ENCODE results near the gene IP6K3.
A peak's percentile ranks its signal among the peaks of the same experiment; 100 is the strongest.

The IP6K3 gene

DNA sequence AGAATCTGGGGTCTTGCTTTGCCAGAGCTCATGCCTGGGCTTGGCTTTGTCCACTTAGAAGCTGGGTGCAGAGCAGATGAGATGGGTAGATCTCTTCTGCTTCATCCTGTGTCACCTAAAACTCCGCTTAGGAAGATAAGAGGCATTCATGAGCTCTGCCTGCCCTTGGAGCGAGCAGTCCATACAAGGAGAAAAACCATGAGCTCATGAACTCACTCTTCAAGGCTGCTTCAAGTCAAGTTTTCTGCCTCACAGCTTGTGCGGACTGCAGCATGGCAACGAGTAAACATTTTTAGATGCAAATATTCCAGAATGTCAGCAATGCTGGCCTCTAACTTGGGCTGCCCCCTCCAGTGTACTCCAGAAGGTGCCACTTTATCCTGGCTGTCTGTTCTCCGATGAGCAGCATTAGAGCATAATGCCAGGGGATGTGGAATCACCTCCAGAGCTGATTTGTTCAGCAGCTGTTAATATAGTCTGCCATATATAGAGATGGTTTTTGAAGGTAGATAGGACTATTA is 24.5 kb downstream of the IP6K3 start:
- DNase-seq (ENCODE audit: low spot score), result no peak

DNA sequence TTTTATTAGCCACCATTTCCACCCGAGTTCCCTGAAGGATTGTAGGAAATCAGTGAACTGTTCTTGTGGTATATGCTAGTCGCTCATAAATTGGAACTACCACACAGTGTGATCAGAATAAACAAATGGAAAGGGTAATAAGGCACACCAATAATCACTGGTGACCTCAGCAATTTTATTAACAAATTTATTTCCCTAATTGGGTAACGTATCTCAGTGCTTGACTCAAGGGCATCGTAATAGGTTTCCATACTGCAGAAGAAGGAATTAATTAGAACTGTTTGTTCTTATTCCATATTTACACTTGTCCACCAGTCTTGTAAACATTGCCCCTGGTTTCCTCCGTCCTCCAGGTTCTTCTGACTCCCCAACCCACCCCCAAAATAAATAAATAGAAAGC is 25.2 kb downstream of the IP6K3 start:
- no peak for DNase-seq (ENCODE audit: low spot score)

DNA sequence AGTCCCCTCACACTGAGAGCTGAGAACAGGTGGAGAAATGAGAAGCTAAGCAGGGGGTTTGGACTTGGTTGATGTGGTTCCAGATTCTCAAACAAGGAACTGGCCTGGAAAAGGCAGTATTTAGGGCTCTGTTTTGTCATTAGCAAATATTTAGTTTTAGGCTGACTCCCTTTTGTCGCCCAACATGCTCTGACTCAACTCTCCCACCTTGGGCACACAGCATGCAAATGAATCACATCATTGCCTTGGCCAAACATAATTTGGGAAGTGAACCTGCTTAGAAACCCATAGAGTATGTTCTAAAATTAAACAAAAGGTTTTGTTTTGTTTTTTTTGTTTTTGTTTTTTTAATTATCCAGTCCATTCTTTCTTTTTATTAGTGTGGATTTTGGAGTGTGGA is 25.7 kb downstream of the IP6K3 start:
- no peak for DNase-seq (ENCODE audit: low spot score)

DNA sequence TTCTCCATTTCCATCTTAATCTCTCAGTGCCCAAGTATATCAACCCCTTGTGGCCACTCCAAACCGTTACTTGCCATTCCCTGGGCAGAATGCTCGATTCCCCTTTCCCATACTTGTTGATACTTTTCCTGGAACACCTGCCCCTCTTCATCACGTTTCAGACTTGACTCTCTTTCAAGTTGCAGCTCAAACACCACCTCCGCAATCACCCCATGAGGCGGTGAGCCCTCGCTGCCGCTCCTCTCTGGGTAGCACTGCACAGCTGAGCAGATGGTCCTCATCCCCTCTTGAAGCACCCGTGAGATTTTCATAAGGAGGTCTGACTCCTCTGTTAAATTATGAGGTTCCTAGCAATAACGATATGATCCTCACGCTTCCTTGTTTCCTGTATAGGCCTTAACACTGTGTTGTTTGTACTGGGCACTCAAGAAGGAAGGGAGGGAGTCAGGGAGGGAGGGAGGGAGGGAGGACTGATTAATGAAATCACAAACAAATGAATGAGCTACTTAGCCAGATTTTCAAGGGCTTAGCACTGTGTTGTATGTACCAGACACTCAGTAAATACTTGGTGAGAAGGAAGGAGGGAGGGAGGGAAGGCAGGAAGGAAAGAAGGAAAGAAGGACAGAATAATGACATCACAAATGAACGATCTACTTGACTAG is 27.2 kb downstream of the IP6K3 start:
- no peak for DNase-seq (ENCODE audit: low spot score)

DNA sequence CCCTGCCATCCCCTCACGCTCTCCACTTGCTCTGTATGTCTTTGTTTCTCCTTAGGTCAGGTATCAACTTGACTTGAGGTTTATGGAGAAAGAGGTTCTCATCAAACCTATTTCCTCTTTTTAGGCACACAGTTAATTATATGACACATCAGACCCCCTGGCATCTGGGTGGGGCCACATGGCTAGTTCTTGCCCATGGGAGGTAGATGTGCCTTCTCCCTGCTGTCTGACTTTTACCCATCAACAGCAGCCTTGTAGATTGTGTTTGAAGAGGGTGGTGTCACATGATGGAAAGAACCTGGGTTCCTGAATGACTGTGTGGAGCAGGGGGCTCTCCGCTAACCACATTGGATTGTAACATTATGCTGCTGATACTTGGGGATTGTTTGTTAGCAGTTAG is 28.0 kb downstream of the IP6K3 start:
- DNase-seq (ENCODE audit: low spot score), result no peak

DNA sequence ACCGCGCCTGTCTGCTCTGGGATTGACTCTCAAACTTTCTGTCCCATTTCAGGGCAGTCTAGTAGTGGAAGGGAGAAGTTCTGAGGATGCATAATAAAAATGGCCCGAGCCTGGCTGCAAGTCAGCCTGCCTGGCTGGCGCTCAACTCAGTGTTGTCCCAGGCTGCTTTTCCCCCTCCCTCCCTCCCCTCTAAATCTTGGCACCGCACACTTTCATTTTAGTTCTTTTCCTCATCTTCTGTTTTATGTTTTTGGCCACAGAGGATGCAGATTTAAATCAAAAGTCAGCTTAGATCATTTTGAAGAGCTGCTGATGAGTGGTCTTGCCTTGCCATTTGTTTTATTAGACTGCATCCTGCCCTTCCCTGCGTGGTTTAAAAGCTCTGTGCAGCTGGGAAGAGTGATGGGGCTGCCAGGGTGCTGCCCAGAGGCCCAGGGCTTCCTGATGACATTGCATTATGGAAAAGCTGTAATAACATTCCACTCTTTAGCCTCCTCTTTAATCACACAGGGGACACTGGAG is 28.7 kb downstream of the IP6K3 start:
- DNase-seq (ENCODE audit: low spot score), result no peak

DNA sequence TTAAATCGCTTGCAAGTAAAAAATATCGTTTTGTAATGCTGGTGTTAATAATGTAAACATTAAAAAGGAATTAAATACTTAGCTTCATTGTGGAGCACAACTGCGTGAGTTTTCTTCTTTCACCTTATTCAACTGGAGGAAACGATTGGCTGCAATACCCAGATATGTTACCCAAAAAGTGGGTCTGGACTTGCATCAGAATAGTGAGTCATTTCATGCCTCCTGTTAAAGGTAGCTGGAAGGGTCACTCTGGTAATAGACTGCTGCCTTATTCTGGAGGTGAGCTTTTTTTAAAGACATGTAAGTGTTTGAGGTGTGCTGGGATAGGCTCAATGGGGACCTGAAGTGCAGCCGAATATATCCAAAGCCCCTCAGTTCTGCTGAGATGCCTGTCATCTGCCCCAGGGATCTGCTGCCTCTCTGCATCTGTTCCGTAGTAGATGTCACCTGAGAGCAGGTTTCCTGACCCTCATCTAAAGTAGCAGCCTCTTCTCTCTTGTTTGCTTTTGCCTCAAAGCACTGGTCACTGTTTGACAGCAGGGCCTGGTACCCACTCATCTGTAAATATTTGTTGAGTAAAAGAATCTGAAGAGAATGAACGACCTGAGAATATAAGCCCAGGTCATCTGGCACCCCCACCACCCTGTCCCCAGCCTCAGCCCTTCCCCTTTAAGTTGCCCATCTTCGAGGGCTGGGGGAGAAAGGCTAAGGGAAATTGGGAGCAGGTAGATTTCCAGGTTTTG is 29.6 kb downstream of the IP6K3 start:
- no peak for DNase-seq (ENCODE audit: low spot score)

DNA sequence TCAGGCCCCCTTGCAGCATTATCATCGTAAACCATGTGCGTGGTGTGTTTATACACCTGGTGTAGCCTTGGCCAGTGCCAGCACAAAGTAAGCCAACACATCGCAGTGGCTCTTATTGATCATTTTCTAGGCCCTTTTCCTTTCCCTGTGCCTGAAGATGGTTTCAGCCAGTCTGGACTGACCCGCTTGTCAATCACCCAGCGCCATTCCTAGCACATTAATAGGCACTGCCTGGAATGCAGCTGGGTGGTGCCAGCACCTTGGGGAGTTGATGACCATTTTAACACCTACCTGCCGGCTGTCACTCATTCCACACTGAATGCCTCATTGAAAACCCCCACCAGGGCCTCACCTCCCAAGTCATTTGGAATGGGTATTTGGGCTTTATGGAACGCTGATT is 30.3 kb downstream of the IP6K3 start:
- DNase-seq (ENCODE audit: low spot score), result no peak

DNA sequence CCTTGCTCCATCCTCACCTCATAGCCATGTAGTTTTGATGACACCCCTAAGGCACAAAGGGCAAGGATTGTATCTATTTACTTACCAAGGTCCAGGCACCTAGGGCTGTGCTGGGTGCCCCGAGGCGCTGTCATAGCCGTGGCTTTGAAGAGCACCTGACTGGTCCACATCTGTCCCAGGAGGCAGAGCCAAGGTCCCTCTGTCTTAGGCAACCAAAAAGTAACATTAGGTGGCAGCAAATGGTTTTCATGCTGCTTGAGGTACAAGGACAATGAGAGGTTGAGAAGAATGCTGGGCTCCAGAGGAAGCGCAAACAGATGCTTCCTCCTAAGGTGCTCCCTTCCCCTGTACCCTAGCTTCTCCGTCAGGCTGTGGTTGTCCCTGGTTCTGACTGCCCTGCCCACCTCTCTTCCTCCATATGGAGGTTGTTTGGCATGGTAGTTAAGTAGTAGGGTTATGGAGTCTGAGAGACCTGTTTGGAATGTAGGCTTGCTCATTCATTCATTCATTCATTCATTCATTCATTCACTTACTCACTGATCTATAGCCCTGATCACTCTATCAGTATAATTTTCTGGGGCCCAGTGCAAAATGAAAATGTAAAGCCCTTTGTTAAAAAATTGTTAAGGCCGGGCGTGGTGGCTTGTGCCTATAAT is 32.2 kb downstream of the IP6K3 start:
- DNase-seq (ENCODE audit: low spot score), result no peak

DNA sequence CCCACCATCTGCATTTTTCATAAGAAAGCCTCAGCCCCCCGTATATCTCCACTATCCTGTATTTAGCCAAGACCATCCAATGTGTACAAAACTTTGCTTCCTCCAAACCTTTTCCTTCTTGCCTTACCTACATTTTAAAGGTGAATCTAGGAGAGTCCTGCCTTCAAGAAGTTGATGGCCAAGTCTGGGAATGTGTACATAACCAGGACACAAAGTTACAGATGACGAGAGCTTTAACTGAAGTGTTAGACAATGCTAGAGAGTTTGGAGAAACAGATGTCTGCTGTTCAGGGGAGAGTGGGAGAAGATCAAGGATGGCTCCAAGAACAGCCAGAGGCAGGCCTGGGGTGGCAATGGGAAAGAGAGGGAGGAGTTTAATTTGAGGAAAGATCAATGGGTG is 32.9 kb downstream of the IP6K3 start:
- no peak for DNase-seq (ENCODE audit: low spot score)

DNA sequence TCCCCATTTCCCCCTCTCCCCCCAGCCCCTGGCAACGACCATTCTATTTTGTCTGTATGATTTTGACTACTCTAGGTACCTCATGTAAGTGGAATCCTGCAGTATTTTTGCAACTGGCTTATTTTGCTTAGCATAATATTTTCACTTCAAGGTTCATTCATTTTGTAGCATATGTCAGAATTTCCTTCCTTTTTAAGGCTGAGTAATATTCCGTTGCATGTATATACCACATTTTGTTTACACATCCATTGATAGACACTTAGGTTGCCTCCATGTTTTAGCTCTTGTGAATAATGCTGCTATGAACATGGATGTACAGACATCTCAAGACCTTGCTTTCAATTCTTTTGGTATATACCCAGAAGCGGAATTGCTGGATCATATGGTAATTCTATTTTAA is 33.8 kb downstream of the IP6K3 start:
- no peak for DNase-seq (ENCODE audit: low spot score)

DNA sequence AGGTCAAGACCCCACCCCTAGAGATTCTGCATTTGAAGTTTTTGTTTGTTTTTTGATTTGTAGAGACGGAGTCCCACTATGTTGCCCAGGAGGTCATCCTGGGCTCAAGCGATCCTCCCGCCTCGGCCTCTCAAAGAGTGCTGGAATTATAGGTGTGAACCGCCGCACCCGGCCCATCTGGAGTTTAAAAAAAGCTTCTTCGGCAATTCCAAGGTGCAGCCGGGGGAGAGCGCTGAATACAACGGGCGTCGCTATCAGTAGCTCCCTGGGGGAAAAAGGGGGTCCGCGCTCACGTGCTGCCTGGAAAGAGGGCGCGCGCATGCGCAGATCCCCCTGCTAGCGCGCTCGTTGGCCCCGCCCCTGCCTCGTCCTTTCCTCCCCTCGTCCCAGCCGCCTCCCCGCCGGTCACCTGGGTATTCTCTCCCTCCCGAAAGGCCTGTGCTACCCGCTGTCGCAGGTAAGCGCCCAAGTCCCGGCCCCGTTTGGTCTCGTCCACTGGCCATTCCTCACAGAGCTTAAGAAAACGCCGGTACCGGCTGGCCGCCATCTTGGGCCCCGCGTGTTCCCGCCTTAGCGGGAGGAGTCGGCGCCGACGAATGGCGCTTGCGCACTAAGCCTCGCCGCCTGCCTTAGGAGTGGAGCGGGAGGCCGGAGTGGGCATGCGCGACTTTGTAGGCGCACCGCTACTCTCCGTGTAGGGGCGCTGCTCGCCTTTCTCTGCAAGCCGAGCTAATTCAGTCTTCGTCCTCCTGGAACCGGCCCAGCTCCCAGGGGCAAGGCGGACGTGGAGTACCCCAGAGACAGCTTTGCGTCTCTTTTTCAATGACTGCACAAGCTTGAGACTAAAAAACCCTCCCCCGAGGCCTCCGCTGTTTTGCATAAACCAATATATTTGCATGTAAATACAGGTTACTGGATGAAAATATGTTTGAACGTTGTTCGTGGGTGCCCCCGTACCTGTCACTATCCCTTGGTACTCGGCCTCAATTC is 35.3 kb downstream of the IP6K3 start, which contains the start of gene UQCC2:
TSS of gene UQCC2 (minus strand) at position 561 of the 990 bp plus-strand sequence. CDS start at position 547, 14 bp downstream.
- DNase-seq (ENCODE audit: low spot score), result peak; percentile 98

DNA sequence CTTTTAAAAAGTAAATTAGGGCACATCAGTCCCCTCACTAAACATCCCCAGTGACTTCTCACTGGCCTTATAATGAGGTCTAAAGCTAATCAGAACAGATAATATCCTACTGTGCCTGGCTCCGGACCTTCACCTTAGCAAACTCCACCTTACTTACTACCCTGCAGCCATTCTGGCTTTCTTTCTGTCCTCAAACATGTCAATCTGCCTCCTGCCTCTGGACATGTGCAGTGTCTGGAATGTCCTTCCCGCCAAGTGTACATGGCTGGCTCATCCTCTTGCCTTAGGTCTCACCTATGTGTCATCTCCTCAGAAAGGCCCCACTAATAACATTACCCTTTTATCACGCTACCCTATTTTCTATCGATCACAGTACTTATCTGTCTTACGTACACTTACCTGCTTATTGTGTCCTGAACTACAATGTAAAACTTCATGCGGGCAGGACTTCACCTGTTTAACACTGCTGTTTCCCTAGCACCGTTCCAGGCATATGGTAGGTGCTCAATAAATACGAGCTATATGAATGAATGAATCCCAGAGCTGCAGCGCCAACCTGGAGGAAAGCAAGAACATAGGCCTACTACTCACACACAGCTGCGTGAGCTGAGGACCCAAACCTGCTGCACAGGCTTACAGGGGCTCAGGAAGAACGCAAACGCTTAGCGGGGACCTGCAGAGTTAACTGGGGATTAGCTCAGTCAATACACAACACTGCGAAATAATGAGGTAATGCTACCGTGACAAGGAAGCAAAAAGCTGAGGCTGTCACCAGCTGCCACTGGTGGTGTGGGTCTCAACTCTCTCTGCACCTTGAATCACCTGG is 36.2 kb downstream of the IP6K3 start:
- DNase-seq (ENCODE audit: low spot score), result no peak

DNA sequence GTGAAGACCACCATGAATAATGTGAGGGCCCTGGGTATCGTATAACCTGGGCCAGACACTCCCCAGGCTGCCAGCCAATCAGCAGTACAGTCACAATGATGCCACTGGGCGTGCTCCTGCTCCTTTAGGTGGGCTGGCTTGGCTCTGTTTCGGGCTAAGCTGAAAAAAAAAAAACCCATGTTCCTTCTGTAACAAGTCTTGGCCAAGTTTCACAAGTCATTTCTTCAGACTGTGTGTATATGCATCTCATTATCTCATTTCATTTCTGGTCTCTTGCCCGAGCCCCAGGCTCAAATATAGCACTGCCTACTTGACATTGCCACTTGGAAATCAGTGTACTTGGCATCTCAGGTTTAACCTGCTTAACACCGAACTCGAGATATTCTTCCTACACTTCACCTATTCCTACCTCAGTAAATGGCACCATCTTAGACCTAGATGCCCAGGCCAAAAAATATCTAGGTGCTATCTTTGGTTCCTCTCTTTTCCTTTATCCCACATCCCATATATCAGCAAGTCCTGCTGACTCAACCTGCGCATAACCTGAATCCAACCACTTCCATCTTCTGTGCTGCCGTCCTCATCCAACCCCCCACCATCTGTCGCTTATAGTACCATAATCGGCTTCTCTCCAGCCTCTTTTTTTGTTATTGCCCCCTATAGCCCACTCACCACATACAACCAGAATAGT is 37.0 kb downstream of the IP6K3 start:
- no peak for DNase-seq (ENCODE audit: low spot score)

DNA sequence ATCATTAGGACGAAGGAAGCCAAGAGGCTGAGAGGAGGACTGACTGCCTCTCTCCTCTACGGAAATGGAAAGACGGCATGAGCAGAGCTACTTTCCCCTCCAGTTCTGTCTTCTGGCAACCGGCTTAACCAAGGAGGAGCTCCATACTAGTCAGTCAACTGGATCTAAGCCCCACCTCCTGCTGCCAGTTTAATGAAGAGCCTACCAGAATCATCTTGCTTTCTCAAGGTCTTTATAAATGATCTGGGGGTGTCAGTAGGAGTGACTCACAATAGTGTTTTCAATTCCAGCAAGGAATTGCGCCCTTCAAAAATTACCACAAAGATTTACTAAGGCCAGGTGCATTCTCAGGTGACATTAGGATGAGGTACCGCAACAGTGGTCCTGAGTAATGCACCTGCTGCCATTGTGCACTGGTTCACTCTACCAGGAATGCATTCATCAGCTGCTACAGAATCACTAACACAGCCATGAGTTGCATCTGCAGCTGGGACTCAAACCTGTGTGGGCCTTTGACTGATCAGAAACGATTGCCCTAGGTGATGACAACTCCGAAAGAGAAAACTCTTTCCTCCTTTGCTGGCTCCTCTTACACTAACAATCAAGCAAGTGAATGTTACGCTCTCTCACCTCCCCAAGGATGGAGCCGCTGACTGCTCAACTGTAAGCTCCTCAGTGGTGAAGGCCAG is 38.0 kb downstream of the IP6K3 start:
- no peak for DNase-seq (ENCODE audit: low spot score)

DNA sequence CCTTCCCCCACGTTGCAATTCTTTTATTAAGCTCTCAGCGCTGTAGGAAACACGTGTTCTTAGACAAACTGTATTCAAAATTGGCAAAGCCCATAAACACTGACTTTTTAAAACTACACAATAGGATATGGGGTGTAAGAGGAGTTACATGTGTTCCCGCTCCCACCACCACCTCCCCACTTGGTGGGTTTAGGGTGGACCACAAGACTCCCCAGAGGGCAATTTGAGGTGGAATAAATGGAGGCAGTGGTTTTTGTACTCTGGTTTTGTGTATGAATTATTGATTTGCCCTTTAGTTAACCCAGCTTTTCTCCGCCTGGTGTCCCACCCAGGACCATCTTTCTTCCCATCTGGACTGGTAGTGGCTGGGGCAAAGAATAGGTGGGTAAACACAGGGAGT is 38.9 kb downstream of the IP6K3 start:
- DNase-seq (ENCODE audit: low spot score), result no peak

DNA sequence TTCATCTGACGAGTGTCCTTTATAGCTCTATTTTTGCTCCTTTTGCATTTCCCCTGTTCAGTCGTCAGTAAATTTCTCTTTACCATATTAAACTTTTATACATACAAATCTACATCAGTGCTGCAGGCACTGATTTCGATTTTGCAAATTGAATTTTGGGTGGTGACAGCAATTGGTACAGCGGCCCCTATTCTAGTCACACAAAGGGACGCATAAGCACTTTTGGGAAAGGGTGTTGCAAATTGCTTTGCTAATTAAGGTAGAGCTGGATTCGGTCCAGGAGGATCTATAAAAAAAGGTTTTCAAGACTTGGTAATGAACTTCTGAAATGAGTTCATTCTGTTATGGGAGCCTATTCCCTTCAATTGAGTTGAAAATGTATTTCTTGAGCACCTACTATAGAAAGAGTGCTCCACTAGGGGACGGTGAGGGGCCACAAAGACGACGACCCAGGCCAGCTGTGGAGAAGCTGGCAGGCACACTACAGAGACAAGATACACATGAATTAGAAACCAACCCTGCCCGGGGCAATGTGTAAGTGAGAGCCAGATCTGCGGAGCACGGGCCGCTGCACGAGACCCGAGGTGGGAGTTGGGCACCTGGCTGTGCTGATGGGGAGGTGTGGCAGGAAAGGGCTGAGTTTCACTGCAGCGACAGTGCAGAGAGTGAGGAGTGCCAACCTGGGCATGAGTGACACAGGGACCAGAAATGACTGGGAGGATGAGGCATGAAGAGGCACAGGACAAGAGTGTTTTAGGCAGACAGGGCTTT is 40.6 kb downstream of the IP6K3 start:
- no peak for DNase-seq (ENCODE audit: low spot score)

DNA sequence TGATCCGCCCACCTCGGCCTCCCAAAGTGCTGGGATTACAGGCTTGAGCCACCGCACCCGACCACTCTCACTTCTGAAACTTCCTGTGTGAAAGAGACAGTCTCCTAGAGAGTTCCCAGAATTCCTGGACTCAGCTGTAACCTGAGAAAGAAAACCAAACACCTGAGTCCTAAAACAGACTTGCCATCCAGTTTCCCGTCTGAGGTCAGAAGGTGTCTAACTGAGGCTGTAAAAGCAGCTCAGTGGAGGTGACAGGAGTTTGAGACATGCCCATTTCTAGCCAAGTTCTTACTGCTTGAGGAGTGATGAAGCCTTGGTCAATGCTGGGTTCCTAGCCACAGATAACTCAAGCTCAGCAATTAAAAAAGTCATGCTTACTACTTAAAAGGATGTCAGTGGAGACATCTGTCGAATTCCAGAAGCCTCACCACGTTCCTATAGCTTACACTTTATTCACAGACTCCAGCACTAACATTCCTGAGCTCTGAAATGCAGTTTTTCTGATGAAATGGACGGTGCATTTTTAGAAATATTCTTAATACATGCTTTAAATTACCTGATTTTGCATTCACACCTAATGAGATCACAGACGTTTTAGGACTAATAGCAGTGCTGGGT is 41.3 kb downstream of the IP6K3 start:
- DNase-seq (ENCODE audit: low spot score), result no peak
